Left renal pelvis (tissue), 4 donors: ENCODE data around the gene SPACDR. TPM values are rescaled to one million over a fixed set of nuclear protein-coding genes. Genes with fewer than 3 reads are reported as not detected.

Experiments used
- DNase-seq, 4 donors: peaks; one replicate each; pipeline ENCODE4 v3.0.0-alpha.2; 2013; ENCODE audit warnings: low read depth in 4 of 4, low spot score in 3 of 4
- polyA plus RNA-seq, 4 donors: library from polyadenylated mRNA; unstranded; fragments of 120-200 nt; gene quantifications; one replicate each; pipeline ENCODE4 v1.2.1, GENCODE V29; 2013; ENCODE audit not compliant: insufficient read length in 4 of 4

Gene SPACDR
- polyA plus RNA-seq, 4 donors = 0.59 to 3.0 (median 1.5) TPM

DNA sequence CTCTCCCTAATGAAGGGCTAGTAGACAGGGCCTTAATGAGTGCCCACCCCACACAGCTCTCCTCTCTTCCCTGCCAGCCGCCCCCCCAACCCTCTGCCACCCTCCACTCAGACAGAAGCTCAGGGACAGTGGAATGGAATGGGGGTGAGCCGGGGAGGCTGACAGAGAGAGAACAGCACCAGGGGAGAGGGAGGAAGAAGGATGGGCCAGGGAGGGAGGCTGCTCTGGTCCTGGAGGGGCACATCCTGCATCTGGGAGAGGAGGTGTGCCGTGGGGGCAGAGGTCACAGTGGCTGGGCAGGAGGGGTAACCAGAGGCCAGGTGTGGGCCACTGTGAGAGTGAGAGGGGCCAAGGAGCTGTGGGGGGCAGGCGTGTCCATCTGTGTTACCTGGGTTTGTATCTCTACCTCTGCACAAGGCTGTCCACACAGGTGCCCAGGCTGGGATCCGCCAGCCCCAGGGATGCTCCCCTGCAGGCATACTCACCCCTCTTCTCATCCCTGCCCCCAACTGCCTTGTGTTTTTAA is 22.1 kb upstream of the SPACDR start:
- no peak for DNase-seq

DNA sequence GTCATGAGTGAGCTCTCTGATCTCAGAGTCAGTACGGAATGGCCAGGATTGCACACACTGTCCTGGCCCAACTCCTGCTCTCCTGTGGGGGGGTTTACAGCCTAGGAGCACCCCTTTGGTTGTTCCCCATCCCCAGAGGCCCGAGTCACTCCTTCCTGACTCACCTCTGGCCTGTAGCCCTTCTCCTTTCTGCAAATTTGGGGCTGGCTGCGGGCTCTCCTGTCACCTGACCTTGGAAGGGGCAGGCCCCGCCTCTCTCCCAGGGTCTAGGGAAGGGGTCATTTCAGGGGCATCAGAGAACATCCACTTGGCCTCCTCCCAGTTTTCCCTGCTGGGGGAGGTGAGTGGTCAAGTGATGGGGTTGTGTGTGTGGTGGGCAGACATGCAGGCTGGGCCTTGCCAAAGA is 21.4 kb upstream of the SPACDR start:
- no peak for DNase-seq

DNA sequence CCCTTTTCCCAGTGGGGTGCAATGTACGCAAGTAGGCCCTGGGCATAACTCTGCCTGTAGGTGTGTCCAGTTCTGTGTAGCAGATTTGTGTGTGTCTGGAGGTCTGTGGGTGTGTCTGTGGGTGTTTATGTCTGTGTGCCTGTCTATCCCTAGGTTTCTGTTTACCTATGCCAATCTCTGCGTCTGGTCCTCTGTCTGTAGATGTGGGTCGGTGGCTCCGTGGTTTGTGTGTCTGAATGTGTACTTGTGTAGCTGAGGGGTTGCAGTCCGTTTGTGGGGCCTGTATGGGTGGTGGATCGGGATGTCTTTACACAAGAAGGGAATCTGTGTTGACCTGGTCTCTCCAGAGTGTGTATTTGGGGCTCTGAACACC is 20.6 kb upstream of the SPACDR start:
- DNase-seq = no peak

DNA sequence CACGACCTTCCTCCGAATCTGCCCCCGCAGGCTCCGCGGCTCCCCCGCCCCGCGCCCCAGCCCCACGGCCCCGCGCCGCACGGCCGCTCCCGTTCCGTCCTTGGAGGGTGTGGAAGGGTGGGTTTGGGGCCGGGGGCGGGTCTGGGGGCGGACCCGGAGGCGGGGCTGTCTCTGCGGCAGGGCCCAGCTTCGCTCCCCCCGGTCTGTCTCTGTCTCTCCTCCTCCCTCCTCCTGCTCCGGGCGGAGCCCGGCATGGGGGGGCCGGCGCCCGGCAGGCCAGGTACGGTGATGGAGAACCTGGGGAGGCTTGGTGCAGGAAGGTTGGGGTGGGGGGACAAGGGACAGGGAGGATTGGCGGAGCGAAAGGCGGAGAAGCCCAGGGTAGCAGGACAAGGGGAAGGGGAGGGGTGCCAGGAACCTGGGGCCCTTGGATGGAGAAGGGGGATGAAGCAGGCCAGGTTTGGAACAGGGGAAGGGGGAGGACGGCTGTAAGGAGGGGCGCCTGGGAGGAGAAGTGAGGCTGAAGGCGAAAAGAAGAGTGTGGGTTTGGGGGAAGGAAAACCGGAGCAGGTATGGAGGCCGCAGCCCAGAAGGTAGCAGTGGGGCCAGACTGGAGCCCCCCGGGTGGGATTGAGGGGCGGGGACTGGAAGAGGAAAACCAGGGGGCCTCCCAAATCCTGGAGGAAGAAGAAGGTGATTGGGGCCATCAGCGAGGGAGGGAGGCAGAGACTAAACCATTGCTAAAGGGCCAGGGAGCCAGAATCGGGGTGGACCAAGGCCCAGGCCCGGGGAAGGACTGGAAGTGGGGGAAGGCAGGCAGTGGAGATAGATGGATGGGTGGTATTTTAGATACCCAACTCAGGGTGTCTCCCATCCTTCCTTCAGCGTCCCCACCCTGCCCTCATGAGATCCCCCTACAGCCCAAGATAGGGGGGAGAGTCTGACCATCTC is 19.9 kb upstream of the SPACDR start, which contains the start of gene NYAP1:
Gene NYAP1, plus strand, starts transcription at position 206 of the 951 bp plus-strand sequence. CDS start 1,385 bp downstream, outside the sequence.
- DNase-seq = peak in 1 of 4 donors; percentile 53

DNA sequence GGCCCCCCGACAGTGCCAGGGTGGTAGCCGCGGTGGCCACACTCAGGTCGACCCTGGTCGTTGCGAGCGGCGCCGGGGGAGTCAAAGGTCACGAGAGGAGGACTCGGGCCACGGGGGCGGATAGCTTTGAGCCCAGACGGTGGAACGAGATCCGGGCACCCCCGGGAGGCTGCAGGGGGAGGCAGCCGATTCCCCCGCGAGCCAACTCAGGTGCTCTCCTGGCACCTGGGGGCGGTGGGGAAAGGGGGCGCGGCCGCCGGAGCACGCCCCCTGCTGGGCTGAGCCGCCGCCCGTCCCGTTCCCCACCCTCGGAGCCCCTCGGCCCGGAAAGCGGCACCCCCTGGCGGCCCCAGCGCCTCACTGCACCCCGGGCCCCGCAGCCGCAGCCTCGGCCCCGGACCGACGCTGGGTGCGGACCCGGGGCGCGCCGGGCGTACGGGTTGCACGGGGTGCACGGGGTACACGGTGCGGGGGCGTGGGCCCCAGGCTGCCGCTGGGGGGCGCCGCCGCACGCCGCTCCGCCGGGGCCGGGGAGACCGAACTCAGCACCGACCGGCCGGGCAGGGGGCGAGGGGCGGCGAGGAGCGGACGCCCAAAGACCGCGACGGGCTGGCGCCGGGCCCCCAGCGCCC is 19.1 kb upstream of the SPACDR start:
- DNase-seq = no peak

DNA sequence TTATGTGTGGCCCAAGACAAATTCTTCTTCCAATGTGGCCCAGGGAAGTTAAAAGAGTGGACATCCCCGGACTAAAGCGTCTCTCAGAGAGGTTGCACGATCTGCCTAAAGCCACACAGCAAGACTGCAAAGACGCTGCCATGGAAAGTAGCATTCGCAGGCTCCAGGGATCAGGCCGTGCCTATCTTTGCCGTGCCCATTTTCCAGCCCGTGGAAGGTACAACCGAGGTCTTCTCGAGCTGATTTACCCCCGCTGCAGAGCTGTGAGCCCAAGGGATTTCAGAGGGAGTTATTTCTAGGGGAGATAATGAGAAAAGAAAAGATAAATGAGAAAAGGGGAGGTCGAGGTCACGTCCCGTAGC is 18.6 kb upstream of the SPACDR start:
- no peak for DNase-seq

DNA sequence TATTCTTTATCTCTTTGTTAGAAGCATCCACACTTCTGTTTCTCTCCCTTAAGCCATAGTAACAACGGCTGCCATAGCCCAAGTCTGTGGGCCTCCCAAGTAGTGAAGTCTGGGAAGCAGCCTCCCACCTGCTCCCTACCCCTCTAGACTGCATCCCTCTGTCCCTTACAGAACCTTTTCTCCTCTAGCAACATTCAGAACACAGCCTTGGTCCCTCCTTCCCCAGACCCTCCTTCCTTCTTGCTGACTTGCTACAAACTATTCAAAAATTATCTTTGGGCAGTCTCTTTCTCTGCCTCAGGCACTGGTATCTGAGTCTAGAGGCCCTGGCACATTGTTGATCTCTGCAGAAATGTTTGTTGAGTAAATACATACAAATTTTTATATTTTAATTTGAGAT is 17.4 kb upstream of the SPACDR start:
- no peak for DNase-seq

DNA sequence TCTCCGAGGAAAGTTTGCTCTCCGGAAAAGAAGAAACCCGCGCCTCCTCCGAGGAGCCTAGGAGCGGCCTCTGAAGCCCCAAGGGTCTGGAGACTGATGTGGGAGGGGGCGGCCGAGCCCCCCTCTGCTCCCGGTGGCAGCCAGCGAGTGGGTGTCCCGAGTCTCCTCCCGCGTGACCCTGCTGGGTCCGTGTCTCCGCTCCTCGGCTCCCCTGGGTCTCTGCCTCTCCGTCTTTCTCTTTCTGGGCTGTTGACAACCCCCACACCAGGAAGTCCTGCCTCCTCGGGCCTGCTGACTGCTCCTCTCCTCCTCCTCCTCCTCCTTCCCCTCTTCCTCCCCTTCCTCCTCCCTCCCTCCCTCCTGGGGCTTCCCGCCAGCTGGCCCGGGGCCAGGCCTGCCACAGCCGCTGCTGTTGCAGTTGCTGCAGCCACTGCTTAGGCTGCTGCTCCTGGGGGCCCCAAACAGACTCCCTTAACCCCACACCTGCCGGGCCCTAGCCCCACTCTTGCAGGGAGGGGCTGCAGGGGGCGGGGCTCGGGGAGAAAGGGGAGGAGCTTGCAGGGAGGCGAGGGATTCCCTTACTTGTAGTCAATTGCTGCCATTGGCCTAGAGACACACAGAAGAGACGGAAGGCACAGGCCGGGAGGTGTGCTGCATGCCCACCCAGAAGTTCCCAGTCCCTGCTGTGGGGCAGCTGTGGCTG is 15.0 kb upstream of the SPACDR start, which contains the start of gene TSC22D4:
Gene TSC22D4, minus strand, starts transcription at position 257 of the 703 bp plus-strand sequence. CDS start 1,176 bp downstream, outside the sequence.
- peak; percentile 79 to 89 (median 84) for DNase-seq

DNA sequence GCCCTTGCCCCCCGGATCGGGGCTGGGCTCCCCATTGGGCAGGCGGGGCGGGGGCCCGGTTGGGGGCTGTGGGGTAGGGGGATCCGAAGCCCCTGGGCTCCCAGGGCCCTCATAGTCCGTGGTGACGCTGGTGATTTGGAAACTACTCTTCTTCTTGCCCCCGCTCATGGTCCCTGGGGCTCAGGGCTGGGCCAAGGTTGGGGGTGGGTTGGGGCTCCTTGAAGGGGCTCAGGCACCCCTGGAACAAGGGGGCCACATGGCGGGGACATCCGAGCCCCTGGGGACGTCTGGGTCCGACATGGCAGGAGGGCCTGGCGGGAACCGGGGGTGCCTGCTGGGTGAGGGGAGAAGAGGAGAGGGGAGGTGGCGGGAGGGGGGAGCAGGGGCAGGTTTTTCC is 13.8 kb upstream of the SPACDR start:
- no peak for DNase-seq

DNA sequence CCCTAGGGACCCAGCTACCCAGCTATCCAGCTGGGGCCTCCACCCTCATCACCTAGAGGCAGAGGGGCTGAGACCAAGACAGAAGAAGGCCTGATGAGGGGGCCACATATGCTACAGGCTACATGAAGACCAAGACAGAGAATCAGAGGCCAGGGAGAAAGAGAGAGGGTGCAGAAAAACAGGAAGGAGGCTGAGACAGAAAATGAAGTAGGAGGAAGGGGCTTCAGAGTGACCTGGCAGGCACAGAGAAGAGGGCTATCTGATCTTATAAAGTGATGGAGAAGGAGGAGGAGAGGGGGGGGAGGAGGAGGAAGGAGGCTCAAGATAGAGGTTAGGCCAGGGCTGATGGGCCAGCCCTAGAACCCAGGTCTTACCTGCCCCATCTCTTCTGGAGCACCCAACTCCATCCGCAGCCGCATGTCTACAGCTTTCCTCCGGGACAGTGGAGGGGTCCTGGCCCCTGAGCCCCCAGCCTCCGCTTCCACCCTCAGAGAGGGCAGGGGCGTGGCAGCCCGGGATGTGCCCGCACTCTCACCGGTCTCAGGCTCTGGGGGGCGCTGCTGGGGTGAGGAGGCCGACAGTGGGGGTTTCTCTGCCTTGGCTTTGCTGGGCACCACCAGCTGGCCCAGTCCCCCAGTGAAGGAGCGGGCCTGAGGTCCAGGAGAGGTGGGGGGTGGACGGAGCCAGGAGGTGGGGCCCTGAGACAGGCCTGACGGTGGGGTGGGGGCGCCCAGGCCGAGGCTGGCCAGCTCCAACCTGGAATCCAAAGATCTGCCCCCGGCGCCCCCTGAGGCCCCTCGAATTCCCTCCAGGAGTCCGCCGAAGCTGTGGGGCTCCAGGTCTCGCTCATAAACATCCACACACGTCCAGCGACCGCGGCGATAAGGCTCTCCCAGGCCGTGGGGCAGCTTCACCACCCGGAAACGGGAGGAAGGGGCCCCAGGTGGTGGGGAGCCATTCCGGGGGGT is 13.1 kb upstream of the SPACDR start:
- no peak for DNase-seq

DNA sequence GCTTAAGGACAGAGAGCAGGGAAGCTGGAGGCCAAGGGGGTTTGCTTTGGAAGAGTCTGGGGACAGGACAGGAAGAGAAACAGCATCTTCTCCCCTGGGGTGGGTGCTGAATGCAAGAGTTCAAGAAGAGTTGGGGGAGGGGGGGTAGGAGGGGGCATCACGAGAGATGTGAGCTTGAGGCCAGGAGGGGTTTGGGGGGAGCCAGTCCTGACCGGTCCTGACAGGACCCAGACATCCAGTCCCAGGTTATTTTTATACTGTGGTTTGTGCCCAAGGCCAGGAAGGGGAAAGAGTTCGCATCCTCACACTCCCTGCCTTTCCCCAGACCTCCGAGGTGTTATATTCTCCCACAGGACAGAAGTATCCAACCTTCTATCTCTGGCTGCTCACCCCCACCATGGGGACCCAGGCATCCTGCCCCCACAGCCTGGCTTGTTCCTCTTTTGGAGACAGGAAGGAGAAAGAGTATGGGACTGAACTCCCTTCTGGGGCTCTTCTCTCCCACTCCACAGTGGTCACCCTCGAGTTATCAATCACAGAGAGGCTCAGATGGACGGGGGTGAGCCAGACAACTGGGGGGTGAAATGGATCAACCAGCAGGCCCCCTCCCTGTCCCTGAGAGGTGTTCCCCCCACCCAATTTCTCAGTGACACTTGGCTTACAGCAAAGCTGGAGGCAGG is 12.2 kb upstream of the SPACDR start:
- DNase-seq = no peak

DNA sequence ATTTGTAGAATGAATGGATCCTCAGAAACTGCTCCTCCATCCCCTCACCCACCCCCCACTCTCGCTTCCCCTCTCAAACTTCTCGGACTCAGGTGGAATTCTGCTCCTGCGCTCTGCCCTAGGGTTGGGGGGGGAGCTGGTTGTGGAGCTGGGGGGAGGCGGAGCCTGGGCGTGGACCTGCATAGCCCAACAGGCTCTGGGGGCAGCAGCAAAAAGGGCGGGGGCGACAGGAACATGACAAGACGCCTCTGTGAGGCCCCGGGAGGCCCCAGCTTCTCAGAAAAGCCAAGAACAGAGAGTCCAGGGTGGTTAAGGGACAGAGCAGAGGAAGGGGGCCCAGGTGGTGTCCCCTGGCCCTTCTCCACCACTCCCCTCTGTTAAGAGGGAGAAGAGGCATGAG is 11.5 kb upstream of the SPACDR start:
- DNase-seq = no peak

DNA sequence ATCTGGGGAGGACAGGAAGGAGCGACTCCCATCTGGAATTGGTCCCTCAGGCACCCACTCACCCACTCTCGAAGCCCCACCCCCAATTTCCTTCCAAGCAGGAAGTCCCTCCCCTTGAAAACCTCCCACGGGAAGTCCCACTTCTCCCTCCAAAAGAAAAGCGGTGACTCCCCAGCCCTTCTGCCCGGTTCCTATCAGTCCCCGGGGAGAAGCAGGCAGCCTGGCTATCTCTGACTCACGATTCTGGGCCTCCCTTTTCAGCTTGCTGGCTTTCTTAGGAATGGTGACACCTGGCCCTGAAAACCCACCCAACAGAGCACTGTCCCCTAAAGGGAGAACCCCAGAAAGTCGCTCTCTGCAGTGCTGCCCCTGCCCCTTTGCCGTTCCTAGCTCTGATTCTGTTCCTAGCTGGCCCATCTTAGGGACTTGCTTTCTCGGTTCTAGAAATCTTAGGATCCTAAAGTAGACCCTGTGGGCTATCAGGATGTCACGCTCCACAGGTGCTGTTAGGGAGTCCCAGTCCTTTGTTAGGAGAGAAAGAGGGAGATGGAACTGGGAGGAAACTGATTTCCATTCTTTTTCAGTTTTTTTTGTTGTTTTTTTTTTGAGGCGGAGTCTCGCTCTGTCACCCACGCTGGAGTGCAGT is 8.9 kb upstream of the SPACDR start:
- no peak for DNase-seq

DNA sequence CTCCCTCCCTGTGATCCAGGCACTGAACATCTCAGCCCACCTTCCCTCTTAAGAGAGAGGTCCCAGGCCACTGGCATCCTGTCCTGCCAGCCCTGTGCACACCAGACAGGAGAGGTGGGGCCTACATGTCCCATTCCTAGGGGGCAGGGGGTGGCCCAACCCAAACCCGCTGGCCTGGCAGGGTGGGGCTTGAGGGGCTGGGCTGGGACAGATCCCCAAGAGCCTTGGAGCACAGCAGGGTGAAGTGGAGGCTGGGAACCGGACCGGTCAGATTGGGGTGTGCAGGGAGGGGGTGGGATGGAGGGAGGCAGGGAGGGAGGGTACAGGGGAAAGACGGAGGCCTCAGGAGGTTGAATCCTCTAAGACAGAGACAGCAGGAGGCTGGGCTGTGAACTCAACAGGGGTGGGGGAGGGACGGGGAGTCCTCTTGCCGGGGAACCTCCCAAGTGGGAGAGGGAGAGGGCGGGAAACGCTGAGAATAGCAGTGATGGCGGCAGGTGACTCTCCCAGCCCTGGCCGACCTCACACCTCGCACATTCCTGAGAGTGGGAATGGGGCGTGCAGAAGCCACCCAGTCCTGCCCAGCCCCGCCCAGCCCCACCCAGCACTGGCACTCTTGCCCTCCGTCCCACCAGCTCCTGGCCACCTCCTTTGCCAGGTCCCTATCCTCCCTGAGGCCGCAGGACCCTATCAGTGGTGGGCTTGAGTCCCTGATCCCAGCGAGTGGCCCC is 8.2 kb upstream of the SPACDR start:
- DNase-seq = no peak

DNA sequence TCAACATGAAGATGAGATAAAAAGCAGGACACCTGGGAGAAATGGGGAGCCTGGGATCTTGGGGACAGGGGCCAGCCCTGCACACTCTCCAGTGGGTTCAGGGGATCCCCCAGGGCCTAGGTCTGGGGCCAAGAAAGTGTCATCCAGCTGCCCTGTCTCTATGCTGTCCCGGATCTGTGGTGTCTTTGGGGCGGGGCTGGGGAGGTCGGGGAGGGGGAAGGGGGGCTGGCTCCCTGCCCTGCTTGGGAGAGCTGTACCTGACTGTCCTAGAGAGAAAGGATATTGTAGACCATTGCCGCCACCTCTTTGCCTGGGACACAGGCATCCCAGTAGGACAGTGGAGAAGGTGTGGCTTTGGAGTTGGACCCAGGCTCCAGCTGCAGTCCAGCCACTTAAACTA is 7.0 kb upstream of the SPACDR start:
- no peak for DNase-seq

DNA sequence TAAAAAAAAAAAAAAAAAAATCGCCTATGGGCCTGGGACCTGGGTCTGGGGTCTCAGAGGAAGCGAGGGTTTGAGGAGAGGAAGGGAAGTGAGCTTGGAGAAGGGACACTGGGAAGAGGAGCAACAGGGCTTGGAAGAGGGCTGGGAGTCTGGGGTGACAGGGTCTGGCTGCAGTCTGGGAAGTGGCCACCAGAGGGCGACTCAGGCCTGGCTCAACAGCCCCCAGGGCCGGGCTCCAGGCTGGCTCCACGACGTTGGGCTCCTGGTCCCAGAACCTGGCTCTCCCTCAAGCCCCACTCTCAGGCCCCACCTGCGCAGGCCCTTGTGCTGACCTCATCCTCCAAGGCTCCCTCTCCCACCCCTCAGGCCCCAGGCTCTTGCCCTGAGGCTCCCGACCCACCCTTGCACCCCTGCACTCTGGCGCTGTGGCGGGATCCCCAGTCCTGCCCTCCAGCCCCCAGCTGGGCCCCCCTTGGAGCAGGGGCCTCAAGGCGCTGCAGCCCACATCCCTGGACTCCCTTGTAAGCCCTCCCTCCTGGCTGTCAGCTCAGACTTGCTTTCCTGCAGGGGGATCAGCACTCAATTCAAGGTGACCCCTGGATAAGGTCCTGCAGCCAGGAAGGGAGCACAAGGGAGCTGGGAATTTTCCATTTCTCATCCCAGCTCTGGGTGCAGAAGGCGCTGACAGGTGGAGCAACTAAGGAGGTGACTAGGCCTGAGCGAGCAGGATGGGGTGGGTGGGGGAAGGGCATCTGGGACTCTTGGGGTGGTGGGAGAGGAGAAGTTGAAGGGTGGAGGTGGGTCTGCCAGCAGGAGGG is 5.4 kb upstream of the SPACDR start:
- no peak for DNase-seq

DNA sequence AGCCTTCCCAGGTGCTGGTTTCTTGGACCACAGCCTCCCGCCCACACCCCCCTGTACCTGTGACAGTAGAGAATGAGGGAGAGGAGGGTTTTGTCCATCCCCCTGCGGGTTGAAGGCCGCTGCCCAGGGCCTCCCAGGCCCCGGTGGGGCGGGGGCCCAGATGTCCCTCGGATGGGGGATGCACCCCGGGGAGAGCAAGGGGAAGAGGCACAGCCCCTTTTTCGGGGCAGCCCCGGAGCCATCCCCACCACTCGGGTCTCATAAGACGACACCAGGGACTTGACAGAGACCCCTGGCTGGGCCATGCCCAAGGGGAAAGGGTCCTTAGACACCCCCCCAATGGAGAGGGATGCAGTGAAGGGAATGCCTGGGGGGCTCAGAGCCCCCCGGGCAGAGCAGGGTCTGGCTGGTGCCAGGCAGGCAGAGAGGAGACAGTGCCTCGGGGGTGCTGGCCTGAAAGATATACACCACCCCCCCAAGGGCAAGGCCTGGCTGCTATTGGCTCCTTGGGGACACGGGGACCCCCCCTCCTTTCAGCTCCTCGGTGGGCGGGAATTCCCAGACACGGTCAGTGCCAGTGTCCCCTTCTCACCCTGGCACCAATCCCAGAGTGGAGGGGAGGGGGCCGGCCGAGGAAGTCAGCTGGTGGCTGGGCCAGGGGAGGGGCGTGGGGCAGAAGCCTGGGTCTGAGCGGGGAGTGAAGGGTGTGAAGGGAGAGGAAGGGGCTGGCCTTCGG is 3.7 kb upstream of the SPACDR start:
- no peak for DNase-seq
